Measurements from ENCODE around the gene TMEM184A.

TMEM184A gene

GRCh38 chr7:1558181-1558811, 2.3 kb upstream of the TMEM184A start:
- ChIA-PET POLR2A (no interaction called here), CTCF (interaction anchor here (0.8 to 1.2 kb wide), 2 partner anchors 54 to 789 kb away, joined by 3 to 4 read pairs; partner anchors contain the start of gene INTS1)
- TF ChIP-seq CTCF (IDR thresholded peaks at IDR 0.05; ENCODE audit: insufficient read depth, low read length, missing control alignments) = peak; percentile 25
- DNase-seq (ENCODE audit: low read depth, low spot score) = no peak
- no peak overlapping the region for H3K4me3 ChIP-seq (ENCODE audit: low read depth, low read length)

GRCh38 chr7:1557771-1558170, 1.8 kb upstream of the TMEM184A start:
- CTCF ChIA-PET = interaction anchor here (1.2 kb wide), 1 partner anchor 54 kb away, joined by 4 read pairs; the partner anchor contains the start of gene INTS1
- POLR2A ChIA-PET = no interaction called here
- H3K4me3 ChIP-seq (ENCODE audit: low read depth, low read length) = no peak overlapping the region
- TF ChIP-seq CTCF (IDR thresholded peaks at IDR 0.05; ENCODE audit: insufficient read depth, low read length, missing control alignments) = no peak
- DNase-seq (ENCODE audit: low read depth, low spot score) = no peak

GRCh38 chr7:1557006-1557405, 1.0 kb upstream of the TMEM184A start:
- CTCF ChIA-PET = interaction anchor here (2.1 kb wide), 1 partner anchor 13 kb away, joined by 8 read pairs; no protein-coding TSS in a partner anchor
- no peak overlapping the region for H3K4me3 ChIP-seq (ENCODE audit: low read depth, low read length)
- POLR2A ChIA-PET = no interaction called here
- no peak for TF ChIP-seq CTCF (IDR thresholded peaks at IDR 0.05; ENCODE audit: insufficient read depth, low read length, missing control alignments)
- DNase-seq (ENCODE audit: low read depth, low spot score) = no peak

GRCh38 chr7:1555046-1555812, 776 bp downstream of the TMEM184A start:
- 0 out of 2 replicates have a peak overlapping the region, but pooled peaks have one; percentile 6 for H3K4me3 ChIP-seq (ENCODE audit: low read depth, low read length)
- DNase-seq (ENCODE audit: low read depth, low spot score) = peak; percentile 36
- no peak for TF ChIP-seq CTCF (IDR thresholded peaks at IDR 0.05; ENCODE audit: insufficient read depth, low read length, missing control alignments)
- ChIA-PET POLR2A (interaction anchor here (1.2 to 1.3 kb wide), 2 partner anchors 18 to 96 kb away, joined by 3 read pairs; partner anchors contain the start of gene MICALL2), CTCF (interaction anchor here (0.9 to 2.1 kb wide), 6 partner anchors 12 to 52 kb away, joined by 3 to 8 read pairs (median 5); no protein-coding TSS in a partner anchor)

GRCh38 chr7:1554333-1555045, 1.5 kb downstream of the TMEM184A start:
- no peak for DNase-seq (ENCODE audit: low read depth, low spot score)
- ChIA-PET CTCF (interaction anchor here (1.0 to 2.1 kb wide), 5 partner anchors 11 to 48 kb away, joined by 3 to 8 read pairs (median 5); no protein-coding TSS in a partner anchor), POLR2A (interaction anchor here (1.2 to 1.3 kb wide), 2 partner anchors 17 to 95 kb away, joined by 3 read pairs; partner anchors contain the start of gene MICALL2)
- TF ChIP-seq CTCF (IDR thresholded peaks at IDR 0.05; ENCODE audit: insufficient read depth, low read length, missing control alignments) = no peak
- H3K4me3 ChIP-seq (ENCODE audit: low read depth, low read length) = no peak overlapping the region

Measured in AG04449 (cell line).